Measurements from ENCODE around the gene GPNMB.

GPNMB gene

GRCh38 chr7:23230641-23231101 is 15.9 kb upstream of the GPNMB start:
- DNase-seq (ENCODE audit: low spot score) = no peak

GRCh38 chr7:23232966-23233365 is 13.6 kb upstream of the GPNMB start:
- DNase-seq (ENCODE audit: low spot score) = no peak

- no peak for DNase-seq (ENCODE audit: low spot score)
Observed at GRCh38 chr7:23234569-23235296, 11.8 kb upstream of the GPNMB start.

GRCh38 chr7:23235813-23236221 is 10.8 kb upstream of the GPNMB start:
- no peak for DNase-seq (ENCODE audit: low spot score)

DNA sequence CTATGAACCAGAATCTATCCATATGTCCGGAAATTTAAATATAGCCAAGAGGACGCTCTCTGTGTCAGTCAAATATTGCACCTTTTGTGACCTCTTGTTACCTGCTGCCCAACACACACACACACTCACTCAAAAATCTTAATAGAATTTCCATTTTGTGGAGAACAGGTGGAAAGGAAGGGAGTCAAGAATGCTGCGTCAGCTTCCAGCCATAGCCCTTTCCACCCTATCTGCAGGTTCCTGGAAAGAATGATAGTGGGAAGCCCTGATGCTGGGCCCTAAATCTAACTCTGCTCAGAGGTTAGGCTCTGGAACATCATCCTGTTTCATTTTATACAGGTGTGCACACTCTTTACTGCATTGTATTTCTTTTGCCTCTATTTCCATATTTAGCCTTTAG is 9.6 kb upstream of the GPNMB start:
- DNase-seq (ENCODE audit: low spot score) = no peak

DNA sequence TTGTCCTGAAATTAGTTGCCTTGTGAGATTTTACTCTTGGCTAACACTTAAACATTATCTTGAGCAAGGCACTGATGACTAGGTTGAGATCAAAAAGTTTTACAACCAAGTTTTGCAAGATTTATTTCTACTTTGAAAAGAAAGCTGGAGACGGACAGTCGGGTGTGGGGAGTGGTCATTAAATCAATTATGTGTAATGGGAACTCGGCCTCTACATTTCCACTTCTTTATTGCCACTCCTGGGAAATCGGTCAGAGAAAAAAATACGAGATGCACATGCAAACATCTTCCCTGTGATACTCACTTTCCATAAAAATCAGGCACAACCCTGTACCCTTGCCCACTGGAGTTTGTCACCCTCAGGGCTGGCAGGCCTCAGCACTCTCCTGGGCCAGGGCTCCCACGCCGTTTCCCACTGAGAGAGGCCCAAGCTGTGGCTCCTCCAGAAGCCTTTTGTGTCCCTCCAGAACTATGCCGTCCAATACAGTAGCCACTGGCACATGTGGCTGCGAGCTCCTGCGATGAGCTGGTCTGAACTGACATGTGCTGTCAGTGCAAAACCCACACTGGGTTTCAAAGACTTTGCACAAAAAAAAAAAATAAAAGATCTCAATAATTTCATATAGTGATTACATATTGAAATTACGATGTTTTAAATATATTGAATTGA is 7.5 kb upstream of the GPNMB start:
- no peak for DNase-seq (ENCODE audit: low spot score)

DNA sequence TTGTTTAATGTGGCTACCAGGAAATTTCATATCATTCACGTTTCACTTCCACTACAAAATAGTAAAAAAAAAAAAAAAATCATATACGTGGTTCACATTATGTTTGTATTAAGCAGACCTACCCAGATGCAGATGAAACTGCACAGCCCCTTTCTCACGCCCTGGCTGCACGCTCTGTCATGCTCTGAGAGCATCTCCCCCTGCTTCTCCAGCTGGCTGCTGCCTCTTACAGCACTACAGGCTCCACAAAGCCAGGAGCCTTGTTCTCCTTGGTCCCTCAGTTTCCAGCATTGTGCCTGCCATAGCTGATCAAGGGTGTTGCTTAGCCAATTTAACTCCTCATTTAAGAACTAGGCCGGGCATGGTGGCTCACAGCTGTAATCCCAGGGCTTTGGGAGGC is 6.9 kb upstream of the GPNMB start:
- DNase-seq (ENCODE audit: low spot score) = no peak

DNA sequence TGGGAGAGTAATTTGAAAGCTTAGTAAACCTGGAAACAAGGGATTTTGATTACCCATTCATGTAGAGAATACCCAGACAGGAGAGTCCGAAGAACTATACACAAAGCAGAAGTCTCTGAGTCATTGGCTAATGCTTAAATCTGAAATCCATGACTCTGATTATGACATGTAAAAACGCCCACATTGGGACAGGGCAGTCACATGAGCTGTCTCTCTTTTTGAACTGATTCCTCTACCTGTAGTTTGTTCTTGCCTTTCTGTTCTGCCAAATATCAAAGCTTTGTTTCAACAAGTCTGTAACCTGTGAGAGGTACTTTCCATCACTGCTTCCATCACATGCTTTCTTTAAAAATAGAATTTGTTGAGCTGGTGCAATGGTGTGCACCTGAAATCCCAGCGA is 4.3 kb upstream of the GPNMB start:
- DNase-seq (ENCODE audit: low spot score) = no peak

DNA sequence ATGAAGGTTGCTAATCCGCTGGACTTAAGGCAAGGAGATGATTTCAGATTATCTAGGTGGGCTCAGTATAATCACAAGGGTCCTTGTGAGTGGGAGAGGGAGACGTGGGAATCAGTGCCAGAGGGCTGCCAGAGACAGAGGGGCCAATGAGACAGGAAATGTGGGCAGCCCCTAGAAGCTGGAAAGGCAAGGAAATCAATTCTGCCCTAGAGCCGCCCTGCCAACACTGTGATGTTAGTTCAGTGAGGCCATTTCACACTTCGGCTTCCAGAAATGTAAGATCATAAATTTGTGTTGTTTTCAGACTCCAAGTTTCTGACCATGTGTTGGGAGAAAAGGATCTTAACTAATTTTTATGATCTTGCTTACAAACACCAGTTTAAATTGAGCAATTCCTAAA is 3.6 kb upstream of the GPNMB start:
- DNase-seq (ENCODE audit: low spot score) = no peak

DNA sequence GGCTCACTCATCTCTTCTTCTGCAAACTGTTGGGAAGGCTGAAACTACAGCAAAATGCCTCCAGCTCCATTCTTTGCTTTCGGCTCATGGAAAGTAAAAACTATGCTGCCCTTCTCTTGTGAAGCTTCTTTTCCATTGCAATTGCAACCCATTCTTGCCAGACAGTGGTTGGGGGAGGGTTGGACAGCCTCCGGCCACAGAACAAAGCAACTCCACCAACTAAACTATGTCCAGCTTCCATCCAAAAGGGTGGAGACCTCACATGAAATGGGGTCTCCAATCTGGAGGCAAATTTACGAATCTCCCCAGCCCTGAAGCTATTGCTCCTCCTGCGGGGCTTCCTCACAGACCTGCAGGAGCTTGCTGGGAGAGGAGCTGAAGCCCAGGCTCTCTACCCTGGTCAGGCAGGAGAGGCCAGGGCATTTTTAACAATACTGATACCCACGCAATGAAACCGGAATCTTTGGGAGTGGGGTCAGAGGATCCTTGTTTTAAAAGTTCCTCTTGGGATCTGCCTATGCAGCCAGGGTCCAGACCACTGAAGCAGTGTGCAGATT is 549 bp downstream of the GPNMB start:
- DNase-seq (ENCODE audit: low spot score) = no peak

DNA sequence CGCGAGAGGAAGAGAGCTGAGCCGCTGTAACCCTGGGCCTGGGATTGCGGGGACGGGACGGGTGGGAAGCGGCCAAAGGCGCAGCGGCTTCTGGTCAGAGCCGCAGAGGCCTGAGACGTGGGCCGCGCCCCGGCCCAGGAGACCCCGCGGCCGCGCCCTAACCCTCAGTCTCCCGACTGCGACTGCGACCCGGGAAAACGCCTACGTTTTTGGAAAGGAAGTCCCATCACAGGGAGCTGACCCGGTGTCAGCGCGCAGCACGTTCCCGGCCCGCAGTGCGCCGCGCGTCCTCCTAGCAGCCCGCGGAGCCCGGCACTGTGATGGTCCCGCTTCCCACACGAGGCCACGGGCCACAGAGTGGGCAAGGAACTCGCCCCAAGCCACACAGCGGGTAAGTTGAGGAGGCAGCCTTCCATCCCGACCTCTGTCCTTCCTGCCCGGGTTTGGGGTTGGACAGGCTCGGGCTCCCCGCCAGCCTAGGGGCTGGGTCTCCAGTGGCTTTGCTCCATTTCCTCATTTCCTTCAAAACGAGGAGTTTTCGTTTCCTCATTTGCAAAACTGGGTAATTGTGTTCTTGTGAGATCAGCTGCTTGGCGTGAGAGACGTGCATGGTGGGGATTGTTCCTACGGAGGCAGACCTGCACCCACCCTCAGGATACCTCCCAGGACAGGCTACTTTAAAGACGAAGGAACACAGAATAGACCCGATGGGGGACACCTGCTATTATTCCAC is 1.2 kb downstream of the GPNMB start:
- DNase-seq (ENCODE audit: low spot score) = no peak

DNA sequence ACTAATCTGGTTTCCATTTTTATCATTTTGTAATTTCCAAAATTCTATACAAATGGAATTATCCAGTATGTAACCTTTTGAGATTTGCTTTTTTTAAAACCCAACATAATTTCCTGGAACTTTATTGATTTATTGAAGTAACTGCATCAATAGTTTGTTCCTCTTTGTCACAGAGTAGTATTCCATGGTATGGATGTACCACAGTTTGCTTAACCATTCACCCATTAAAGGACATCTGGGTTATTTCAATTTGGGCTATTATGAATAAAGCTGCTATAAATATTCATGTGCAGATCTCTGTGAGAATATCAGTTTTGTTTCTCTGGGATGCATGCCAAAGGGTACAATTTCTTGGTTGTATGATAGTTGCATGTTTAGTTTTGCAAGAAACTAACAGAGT is 2.9 kb downstream of the GPNMB start:
- no peak for DNase-seq (ENCODE audit: low spot score)

DNA sequence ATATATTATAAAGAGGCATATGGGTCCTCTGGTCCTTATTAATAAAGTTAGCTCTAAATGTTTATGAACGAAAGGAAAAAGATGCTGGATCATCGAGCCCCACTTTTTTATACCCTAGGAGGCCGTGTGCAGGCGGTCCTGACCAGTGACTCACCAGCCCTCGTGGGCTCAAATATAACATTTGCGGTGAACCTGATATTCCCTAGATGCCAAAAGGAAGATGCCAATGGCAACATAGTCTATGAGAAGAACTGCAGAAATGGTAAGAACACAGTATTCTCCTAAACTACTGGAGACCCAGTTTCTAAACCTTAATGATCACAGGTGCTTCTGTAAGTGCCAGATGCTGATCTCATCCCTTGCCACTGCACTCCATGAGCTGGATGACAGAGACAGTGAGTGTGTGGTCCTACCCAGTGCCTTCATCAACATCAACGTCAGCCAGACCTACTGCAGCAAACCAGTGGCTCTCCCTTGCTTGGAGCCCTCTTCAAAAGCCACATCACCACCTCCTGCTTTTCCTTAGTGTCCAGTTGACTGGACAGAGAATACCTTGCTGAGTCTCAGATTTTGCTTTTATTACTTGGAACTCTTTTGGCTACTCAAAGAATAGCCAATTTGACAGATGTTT is 7.6 kb downstream of the GPNMB start:
- no peak for DNase-seq (ENCODE audit: low spot score)

DNA sequence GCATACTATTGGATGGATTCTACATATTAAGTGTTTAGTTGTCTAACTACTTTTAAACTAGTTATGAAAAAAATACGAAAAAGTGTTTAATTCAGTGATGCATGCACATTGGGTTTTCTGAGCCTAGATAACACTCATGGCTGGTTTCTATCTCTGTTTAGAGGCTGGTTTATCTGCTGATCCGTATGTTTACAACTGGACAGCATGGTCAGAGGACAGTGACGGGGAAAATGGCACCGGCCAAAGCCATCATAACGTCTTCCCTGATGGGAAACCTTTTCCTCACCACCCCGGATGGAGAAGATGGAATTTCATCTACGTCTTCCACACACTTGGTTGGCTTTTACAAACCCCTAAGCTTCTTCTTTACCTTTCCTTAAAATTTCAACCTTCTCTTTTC is 10.2 kb downstream of the GPNMB start:
- no peak for DNase-seq (ENCODE audit: low spot score)

GRCh38 chr7:23260371-23260770 is 13.8 kb downstream of the GPNMB start:
- no peak for DNase-seq (ENCODE audit: low spot score)

DNA sequence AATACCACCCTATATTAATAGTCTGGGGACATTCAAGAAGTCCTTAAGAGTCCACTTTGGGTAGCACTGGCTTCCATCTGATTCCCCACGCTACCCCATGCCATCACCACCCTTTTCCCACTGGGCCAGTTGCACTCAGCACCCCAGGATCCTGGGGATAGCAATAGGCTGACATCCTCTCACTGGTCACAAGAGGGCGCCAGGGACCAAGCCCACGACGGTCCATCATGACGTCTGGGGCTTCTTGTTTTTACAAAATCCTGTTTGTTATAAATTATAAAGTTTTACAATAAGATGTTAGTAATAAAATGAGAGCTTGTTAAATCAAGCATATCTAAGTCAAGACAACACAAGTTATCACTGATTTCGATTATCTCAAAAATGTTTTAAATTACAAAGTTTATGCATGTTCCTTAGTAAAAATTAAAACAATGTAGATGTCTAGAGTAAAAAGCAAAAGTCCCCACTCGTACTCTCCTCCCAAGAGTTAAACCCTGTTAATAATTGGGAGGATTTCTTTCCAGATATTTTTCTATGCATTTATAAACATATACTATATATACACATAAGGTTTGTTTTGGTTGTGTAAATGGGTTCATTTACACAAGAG is 15.4 kb downstream of the GPNMB start:
- peak; percentile 71 for DNase-seq (ENCODE audit: low spot score)

DNA sequence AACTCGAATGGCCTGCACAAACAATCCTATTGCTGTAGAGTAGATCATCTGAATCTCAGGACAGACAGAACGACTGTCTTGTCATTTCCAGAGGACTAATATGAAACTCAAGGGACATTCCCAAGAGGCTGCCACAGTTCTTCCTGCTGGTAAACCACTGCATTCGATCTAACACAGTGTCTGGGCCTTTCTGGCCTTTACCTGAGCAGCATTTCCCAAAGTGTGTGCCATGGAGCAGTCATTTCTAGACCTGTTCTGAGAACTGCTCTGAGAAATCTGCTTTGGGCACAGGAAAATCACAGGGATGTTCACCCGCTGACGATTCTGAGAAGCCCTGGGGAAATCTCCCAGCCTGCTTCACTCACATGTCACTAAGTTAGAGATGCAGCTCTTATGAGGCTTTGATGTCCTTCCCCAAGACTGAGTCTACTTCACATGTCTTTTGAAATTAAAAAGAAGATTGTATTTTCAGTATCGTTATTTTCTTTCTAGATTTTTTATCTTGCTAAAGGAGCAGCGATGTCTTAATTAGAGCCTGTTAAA is 18.4 kb downstream of the GPNMB start:
- DNase-seq (ENCODE audit: low spot score) = no peak

- no peak for DNase-seq (ENCODE audit: low spot score)
Observed at GRCh38 chr7:23266918-23267317, 20.3 kb downstream of the GPNMB start.

GRCh38 chr7:23267357-23267756 is 20.8 kb downstream of the GPNMB start:
- no peak for DNase-seq (ENCODE audit: low spot score)

DNA sequence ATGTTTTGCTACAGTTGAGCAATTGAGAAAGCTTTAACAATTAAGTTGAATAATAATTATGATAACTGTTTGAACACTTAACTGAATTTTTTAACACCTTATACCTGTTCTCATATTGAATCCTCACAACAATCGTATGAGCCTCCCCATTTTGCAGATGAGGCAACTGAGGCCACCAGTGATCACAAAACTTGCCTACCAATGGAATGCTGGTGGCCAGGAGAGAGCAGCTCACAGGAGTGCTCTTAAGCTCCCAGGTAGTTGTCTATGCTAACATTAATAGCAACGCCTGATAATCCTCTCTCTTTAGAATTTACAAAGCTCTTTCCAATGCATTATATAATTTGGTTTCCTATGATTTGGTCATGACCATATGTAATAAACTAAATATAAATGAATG is 21.6 kb downstream of the GPNMB start:
- no peak for DNase-seq (ENCODE audit: low spot score)

GRCh38 chr7:23268746-23269145 is 22.2 kb downstream of the GPNMB start:
- DNase-seq (ENCODE audit: low spot score) = no peak

DNA sequence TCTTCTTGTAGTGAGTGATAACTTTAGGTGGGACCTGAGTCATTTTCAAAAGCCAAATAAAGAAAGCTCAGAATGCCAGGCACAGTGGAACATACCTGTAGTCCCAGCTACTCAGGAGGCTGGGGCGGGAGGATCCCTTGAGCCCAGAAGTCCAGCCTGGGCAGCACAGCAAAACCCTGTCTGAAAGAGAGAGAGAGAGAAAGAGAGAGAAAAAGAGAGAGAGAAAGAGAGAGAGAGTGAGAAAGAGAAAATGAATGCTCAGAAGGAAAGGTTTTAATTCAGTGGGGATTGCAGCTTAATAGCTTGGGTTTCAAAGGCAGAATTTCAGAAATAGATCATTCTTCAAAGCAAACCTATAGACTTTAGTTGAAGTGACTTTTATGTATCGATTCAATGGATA is 25.7 kb downstream of the GPNMB start:
- no peak for DNase-seq (ENCODE audit: low spot score)
